SK-MEL-5 (cell line): Measurements from ENCODE around the gene NOSIP. TPM values are rescaled to one million over a fixed set of nuclear protein-coding genes. Genes with fewer than 3 reads are reported as not detected.
A peak's percentile ranks its signal among the peaks of the same experiment; 100 is the strongest.

Source experiments
- DNase-seq: peaks from one replicate; pipeline ENCODE4 v3.0.0-alpha.2; 2016; ENCODE audit warnings: low read depth, low spot score
- in situ Hi-C: cut with HindIII; loops from 2 replicates; pipeline ENCODE4 v1.10.0; 2016; ENCODE audit warnings: low sequenced_read_pairs, high pct_unique_total_duplicates, low pct_unique_long_range_greater_than_20kb
- total RNA-seq: library from RNA; depleted of rRNA; stranded (reverse); fragments of >200 nt; shearing (Covaris generic); gene quantifications from 2 replicates; pipeline ENCODE4 v1.2.3, GENCODE V29; 2014

Gene NOSIP
- total RNA-seq, 1 experiment from 2014 or later, result 38.4 TPM

GRCh38 chr19:49585023-49585422, 4.7 kb upstream of the NOSIP start:
- no peak for DNase-seq
- in situ Hi-C loops, result no loop called here

GRCh38 chr19:49583239-49583638, 2.9 kb upstream of the NOSIP start:
- in situ Hi-C loops, result no loop called here
- DNase-seq, result no peak

GRCh38 chr19:49581007-49581508, 702 bp upstream of the NOSIP start, which contains the start of gene PRRG2:
PRRG2 (plus strand) TSS chr19:49581316; CDS start chr19:49583220, 1,904 bp downstream.
- DNase-seq, result no peak
- in situ Hi-C loops, result no loop called here

GRCh38 chr19:49579947-49580263, 451 bp downstream of the NOSIP start:
- DNase-seq, result no peak
- in situ Hi-C loops, result no loop called here

GRCh38 chr19:49579193-49579592, 1.2 kb downstream of the NOSIP start:
- in situ Hi-C loops, result no loop called here

GRCh38 chr19:49574206-49574755, 6.1 kb downstream of the NOSIP start:
- DNase-seq, result no peak
- in situ Hi-C loops, result no loop called here

More at GRCh38 chr19:49579193-49579592, 1.2 kb downstream of the NOSIP start:
- DNase-seq, result no peak

- in situ Hi-C loops, result no loop called here
Observed at GRCh38 chr19:49573425-49573824, 6.9 kb downstream of the NOSIP start.

GRCh38 chr19:49573009-49573408, 7.3 kb downstream of the NOSIP start:
- in situ Hi-C loops, result no loop called here
- no peak for DNase-seq

More at GRCh38 chr19:49573425-49573824, 6.9 kb downstream of the NOSIP start:
- DNase-seq, result no peak

- peak; percentile 20 for DNase-seq
- in situ Hi-C loops, result no loop called here
Observed at GRCh38 chr19:49570997-49571676, 9.2 kb downstream of the NOSIP start.

GRCh38 chr19:49570138-49570856, 10.1 kb downstream of the NOSIP start:
- in situ Hi-C loops, result no loop called here
- DNase-seq, result peak; percentile 91

GRCh38 chr19:49567861-49568441, 12.4 kb downstream of the NOSIP start:
- DNase-seq, result no peak
- in situ Hi-C loops, result no loop called here

GRCh38 chr19:49566302-49566701, 14.1 kb downstream of the NOSIP start:
- in situ Hi-C loops, result no loop called here
- no peak for DNase-seq

GRCh38 chr19:49565261-49565660, 15.1 kb downstream of the NOSIP start:
- in situ Hi-C loops, result no loop called here
- DNase-seq, result no peak

GRCh38 chr19:49564616-49565045, 15.7 kb downstream of the NOSIP start:
- in situ Hi-C loops, result no loop called here
- DNase-seq, result no peak

- no peak for DNase-seq
- in situ Hi-C loops, result no loop called here
Observed at GRCh38 chr19:49560358-49560900, 19.9 kb downstream of the NOSIP start.

- in situ Hi-C loops, result no loop called here
- DNase-seq, result no peak
Observed at GRCh38 chr19:49559928-49560327, 20.4 kb downstream of the NOSIP start.

- in situ Hi-C loops, result no loop called here
- no peak for DNase-seq
Observed at GRCh38 chr19:49559443-49559842, 20.9 kb downstream of the NOSIP start.

- DNase-seq, result no peak
- in situ Hi-C loops, result no loop called here
Observed at GRCh38 chr19:49558591-49558990, 21.8 kb downstream of the NOSIP start.
